HG03097 (cell line): ENCODE results near the gene SLC32A1.

Experiments used
- ATAC-seq: cut with Tn5 transposase; IDR thresholded peaks from one replicate; pipeline ENCODE4 v1.9.1; 2021; ENCODE audit not compliant: unreplicated experiment, low FRiP score

The SLC32A1 gene

GRCh38 chr20:38723848-38724625 lies at the start of gene SLC32A1:
Gene SLC32A1 (plus strand): TSS chr20:38724486. CDS start chr20:38724725, 239 bp downstream.
- ATAC-seq: no peak

- ATAC-seq: no peak
Measured at GRCh38 chr20:38674765-38675133, 49.5 kb upstream of the SLC32A1 start.

GRCh38 chr20:38676576-38676975 lies 47.7 kb upstream of the SLC32A1 start:
- no peak for ATAC-seq

- ATAC-seq: no peak
Measured at GRCh38 chr20:38680500-38681306, 43.6 kb upstream of the SLC32A1 start.

DNA sequence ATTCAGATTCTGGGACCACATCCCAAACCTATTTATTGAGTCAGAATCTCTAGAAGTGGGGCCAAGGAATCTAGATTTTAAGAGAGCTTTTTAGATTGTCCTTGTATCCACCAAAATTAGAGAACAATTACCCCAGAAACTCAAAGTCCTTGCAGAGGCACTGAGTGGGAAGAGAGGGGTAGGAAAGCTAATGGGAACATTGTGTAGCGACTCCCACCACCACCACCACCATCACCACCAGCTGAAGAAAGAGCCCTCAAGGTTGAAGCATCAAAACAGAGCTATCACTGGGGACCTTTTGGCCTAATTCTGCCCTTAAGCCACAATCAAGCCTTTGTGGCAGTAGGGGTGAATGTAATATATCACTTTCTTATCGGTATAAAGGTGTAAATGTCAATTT lies 39.0 kb upstream of the SLC32A1 start:
- no peak for ATAC-seq

- ATAC-seq: no peak
Measured at GRCh38 chr20:38685853-38686473, 38.3 kb upstream of the SLC32A1 start.

GRCh38 chr20:38692436-38693411 lies 31.6 kb upstream of the SLC32A1 start:
- no peak for ATAC-seq

GRCh38 chr20:38697306-38697705 lies 27.0 kb upstream of the SLC32A1 start:
- no peak for ATAC-seq

DNA sequence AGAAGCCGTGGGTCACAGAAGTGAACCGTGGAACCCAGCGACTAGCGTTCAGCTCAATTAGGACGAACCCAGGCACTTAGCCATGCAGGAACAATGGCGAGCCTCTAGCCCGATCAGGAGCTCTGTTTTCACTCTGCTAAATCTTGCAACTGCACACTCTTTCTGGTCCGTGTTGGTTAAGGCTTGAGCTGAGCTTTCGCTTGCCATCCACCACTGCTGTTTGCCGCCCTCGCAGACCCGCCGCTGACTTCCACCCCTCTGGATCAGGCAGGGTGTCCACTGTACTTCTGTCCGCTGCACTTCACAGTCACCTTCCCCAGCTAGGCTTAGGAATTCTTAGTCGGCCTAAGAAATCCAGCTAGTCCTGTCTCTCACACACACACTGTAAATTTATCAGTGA lies 25.7 kb upstream of the SLC32A1 start:
- ATAC-seq: no peak

DNA sequence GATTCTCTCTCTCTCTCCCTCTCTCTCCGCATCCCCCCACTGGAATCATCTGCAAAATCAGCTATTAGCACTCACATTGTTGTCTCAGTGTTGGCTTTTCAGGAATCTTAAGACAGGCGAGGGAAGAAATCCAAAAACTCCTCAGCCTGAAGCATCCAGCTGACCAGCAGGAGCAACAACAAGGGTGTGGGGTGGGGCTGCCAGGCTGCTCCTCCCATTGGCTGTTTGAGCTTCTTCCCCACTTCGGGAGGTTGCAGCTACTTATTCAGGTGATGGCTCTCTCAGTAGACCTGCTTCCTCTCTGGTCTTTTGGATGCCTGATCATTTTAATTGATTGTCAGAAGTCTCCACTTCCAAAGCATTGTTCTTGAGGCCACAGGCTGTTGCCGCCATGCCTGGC lies 24.1 kb upstream of the SLC32A1 start:
- ATAC-seq: no peak

GRCh38 chr20:38700926-38701325 lies 23.4 kb upstream of the SLC32A1 start:
- no peak for ATAC-seq

GRCh38 chr20:38703526-38703925 lies 20.8 kb upstream of the SLC32A1 start:
- ATAC-seq: no peak

- no peak for ATAC-seq
Measured at GRCh38 chr20:38704136-38704535, 20.1 kb upstream of the SLC32A1 start.

GRCh38 chr20:38706509-38706908 lies 17.8 kb upstream of the SLC32A1 start:
- ATAC-seq: no peak

GRCh38 chr20:38714308-38714707 lies 10.0 kb upstream of the SLC32A1 start:
- no peak for ATAC-seq

- ATAC-seq: no peak
Measured at GRCh38 chr20:38715646-38716045, 8.6 kb upstream of the SLC32A1 start.

GRCh38 chr20:38722683-38723016 lies 1.6 kb upstream of the SLC32A1 start:
- ATAC-seq: no peak

DNA sequence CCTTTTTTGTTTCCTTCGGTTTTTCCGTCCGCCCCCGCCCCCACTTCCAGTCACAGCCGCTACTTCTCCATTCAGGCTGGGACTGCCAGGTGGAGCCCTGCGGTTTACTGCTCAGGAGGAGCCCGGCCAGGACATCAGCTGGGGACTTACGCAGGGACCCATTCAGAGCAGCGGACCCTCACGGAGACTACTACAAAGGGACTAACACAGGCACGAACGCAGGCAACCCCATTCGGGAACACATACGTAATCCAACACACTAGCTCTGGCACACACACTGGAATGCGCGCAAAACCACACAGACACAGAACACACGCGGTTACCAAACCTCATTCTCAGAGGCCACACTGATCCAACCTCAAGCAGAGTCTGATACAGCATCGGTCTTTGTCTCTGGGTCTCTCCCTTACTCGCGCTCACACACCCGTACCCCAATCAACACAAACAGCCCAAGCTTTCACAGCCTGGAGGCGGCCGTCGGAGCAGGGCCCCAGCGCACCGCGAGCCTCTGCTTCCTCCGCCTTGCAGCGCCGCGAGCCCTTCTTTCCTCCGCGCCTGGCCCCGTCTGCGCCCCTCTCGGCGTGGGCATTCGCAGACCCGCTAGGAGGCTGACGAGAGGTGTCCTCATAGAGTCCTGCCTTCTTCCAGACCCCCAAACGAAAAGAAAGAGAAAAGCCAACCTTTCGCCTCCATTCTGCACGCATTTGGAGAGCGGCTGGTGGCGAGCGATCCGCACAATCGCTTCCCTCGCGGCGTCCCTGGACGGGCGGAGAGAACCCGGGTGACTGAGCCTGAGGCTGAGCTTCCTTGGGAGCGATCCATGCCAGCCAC lies 1.1 kb upstream of the SLC32A1 start:
- no peak for ATAC-seq

- ATAC-seq: no peak
Measured at GRCh38 chr20:38724626-38725147, 401 bp downstream of the SLC32A1 start.
